Panc1 (cell line): ENCODE results near the gene ACTR6. TPM values are rescaled to one million over a fixed set of nuclear protein-coding genes. Genes with fewer than 3 reads are reported as not detected.

Experiments
- ATAC-seq: fragments of 200-7000 bp; cut with Tn5 transposase; 2 replicates; pipeline ENCODE4 v1.9.1; 2020; ENCODE audit warnings: mild to moderate bottlenecking, moderate library complexity
- BruUV-seq: library from RNA; stranded (reverse); fragments of 400-500 nt; replicated peaks from 2 replicates; lab custom pipeline; 2021; lab: Mats Ljungman, UMichigan
- CTCF ChIA-PET: fragments of 300-600 bp; sonication (Branson Sonifier 250); formaldehyde crosslinking; loops from one replicate; lab custom pipeline; 2022; ENCODE audit warnings: antibody characterized with exemption; lab: Charles Lee
- POLR2A ChIA-PET: fragments of 300-600 bp; sonication (Branson Sonifier 250); formaldehyde crosslinking; loops from one replicate; lab custom pipeline; 2022; ENCODE audit warnings: antibody characterized with exemption; lab: Charles Lee
- DNase-seq: peaks from one replicate; pipeline ENCODE4 v3.0.0-alpha.2; 2010; ENCODE audit warnings: low read depth, low spot score
- H3K27ac ChIP-seq: 2 replicates; pipeline ENCODE4 v1.5.1; 2011; ENCODE audit warnings: mild to moderate bottlenecking, low read length, inconsistent platforms
- H3K27me3 ChIP-seq: fragments of 200-500 bp; sonication (Bioruptor generic); 2 replicates; pipeline ENCODE4 v1.6.0; 2014; ENCODE audit warnings: low read length, inconsistent platforms; ENCODE audit not compliant: control insufficient read depth, insufficient read depth
- H3K36me3 ChIP-seq: fragments of 200-500 bp; sonication (Bioruptor generic); 2 replicates; pipeline ENCODE4 v1.5.1; 2014; ENCODE audit warnings: inconsistent platforms, mild to moderate bottlenecking, low read length, moderate library complexity; ENCODE audit not compliant: control insufficient read depth, insufficient read depth
- H3K4me1 ChIP-seq: 2 replicates; pipeline ENCODE4 v1.5.1; 2011; ENCODE audit warnings: inconsistent platforms, mild to moderate bottlenecking, low read length, moderate library complexity; ENCODE audit not compliant: control insufficient read depth, insufficient read depth
- H3K4me3 ChIP-seq, 2 experiments: 2 replicates each; pipeline ENCODE4 v1.5.1; 2011 to 2012; ENCODE audit warnings: low read depth in 2 of 2, low read length in 2 of 2, mild to moderate bottlenecking in 2 of 2, inconsistent platforms in 1 of 2, moderate library complexity in 1 of 2
- H3K9me3 ChIP-seq: fragments of 200-500 bp; sonication (Bioruptor generic); 2 replicates; pipeline ENCODE4 v1.5.1; 2014; ENCODE audit warnings: low read depth, mild to moderate bottlenecking, inconsistent platforms, low read length, moderate library complexity; ENCODE audit not compliant: control insufficient read depth, insufficient read depth
- POLR2AphosphoS5 ChIP-seq: IDR thresholded peaks from 2 replicates; pipeline ENCODE4 v1.6.1; 2012; ENCODE audit warnings: mild to moderate bottlenecking, low read depth, low read length, moderate library complexity
- REST ChIP-seq, 2 experiments: IDR thresholded peaks; 2 replicates each; pipeline ENCODE4 v1.6.1; 2011 to 2012; ENCODE audit warnings: low read depth in 2 of 2, control low read depth in 1 of 2, low read length in 1 of 2, mild to moderate bottlenecking in 1 of 2, moderate library complexity in 1 of 2; ENCODE audit not compliant: insufficient read depth in 1 of 2
- SIN3A ChIP-seq: IDR thresholded peaks from 2 replicates; pipeline ENCODE4 v1.6.1; 2012; ENCODE audit warnings: low read depth, mild to moderate bottlenecking, low read length, moderate library complexity, borderline replicate concordance; ENCODE audit not compliant: insufficient read depth
- TCF7L2 ChIP-seq: IDR thresholded peaks from 2 replicates; pipeline ENCODE4 v1.6.1; 2011; ENCODE audit warnings: mild to moderate bottlenecking, low read depth, low read length, inconsistent platforms
- in situ Hi-C: cut with HindIII; loops from 2 replicates; pipeline ENCODE4 v1.10.0; 2016; ENCODE audit warnings: low sequenced_read_pairs, low pct_unique_long_range_greater_than_20kb
- intact Hi-C: fragments of 100-400 bp; cut with micrococcal nuclease; formaldehyde crosslinking; loops from one replicate; pipeline ENCODE4 v1.10.0; 2022; ENCODE audit not compliant: unreplicated experiment
- total RNA-seq: library from RNA; stranded (reverse); gene quantifications from one replicate; pipeline ENCODE4 v1.2.1, GENCODE V29; 2021; ENCODE audit not compliant: unreplicated experiment
- TF ChIP-seq, protein P1 (sequence below): fragments of 450-650 bp; IDR thresholded peaks from 2 replicates; pipeline ENCODE4 v1.5.1; 2017; ENCODE audit warnings: mild to moderate bottlenecking

ACTR6 gene
- total RNA-seq, 1 experiment from 2014 or later = 21.2 TPM

DNA sequence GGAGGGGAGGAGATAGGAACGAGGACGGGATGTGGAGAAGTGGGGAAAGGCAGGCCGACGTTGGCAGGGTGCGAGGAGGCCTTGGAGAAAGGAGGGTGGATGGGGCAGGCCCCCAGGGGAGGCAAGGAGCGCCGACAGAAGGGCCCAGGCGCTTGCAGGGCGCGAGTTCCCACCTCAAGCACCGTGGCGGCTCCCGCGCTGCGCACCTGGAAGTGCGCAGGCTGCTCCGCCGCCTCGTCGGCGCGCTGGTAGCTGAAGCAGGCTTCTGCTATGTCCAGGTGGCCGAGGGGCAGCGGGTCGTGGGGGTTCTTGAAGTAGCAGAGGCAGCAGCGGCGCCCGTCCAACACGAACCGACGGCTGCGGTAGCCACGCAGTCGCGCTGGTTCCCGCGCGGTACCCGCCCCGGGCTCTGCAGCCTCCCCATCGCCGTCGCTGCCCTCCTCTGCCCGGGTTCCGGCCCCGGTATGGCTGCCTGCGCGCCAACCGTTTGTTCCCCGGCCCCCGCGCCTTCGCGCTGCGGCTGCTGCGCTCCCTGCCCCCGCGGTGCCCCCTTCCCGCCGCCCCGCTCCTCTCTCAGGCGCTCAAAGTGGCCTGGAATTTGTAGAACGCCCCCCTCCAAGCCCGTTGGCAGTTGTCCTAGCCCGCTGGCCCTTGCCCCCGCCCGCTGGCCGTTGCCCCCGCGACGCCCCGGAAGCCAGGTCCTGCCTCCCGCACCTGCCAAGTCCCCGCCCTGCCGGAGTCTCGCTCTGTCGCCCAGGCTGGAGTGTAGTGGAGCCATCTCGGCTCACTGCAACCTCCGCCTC lies 1.1 kb upstream of the ACTR6 start:
- CTCF ChIA-PET = interaction anchor here (0.6 to 0.8 kb wide), 2 partner anchors 13 to 1250 kb away, joined by 3 to 6 read pairs; no protein-coding TSS in a partner anchor
- Histone ChIP-seq H3K27me3 (no peaks in the 10 kb centered on the region), H3K4me3 (peak overlapping the region; percentile 64 to 79), H3K9me3 (no peaks in the 10 kb centered on the region), H3K4me1 (peaks cover 8% of the 10 kb centered on the region; the same call in 1 of the 2 replicates), H3K36me3 (no peaks in the 10 kb centered on the region; the same call in 1 of the 2 replicates), H3K27ac (peak overlapping the region; percentile 83)
- no peak for DNase-seq
- BruUV-seq = no TSS peak
- TF ChIP-seq SIN3A = 0 out of 2 replicates have a peak, but pooled peaks have one; percentile 19
- peak; percentile 13; the same call in 1 of the 2 replicates for TF ChIP-seq POLR2AphosphoS5
- TF ChIP-seq REST (IDR thresholded peaks at IDR 0.05; ENCODE audit: insufficient read depth in 1 of 2, low read depth in 2 of 2, low read length in 1 of 2) = no peak
- no peak for TF ChIP-seq TCF7L2
- TF ChIP-seq, protein P1, sequence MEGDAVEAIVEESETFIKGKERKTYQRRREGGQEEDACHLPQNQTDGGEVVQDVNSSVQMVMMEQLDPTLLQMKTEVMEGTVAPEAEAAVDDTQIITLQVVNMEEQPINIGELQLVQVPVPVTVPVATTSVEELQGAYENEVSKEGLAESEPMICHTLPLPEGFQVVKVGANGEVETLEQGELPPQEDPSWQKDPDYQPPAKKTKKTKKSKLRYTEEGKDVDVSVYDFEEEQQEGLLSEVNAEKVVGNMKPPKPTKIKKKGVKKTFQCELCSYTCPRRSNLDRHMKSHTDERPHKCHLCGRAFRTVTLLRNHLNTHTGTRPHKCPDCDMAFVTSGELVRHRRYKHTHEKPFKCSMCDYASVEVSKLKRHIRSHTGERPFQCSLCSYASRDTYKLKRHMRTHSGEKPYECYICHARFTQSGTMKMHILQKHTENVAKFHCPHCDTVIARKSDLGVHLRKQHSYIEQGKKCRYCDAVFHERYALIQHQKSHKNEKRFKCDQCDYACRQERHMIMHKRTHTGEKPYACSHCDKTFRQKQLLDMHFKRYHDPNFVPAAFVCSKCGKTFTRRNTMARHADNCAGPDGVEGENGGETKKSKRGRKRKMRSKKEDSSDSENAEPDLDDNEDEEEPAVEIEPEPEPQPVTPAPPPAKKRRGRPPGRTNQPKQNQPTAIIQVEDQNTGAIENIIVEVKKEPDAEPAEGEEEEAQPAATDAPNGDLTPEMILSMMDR = no peak
- in situ Hi-C loops (no loop called here), intact Hi-C loops (loop anchor here (5.0 kb wide), 1 partner anchor 57 kb away; the partner anchor contains the start of gene BLTP3B)
- POLR2A ChIA-PET = no interaction called here
- ATAC-seq = peak; percentile 89

GRCh38 chr12:100201604-100202423 lies 1.2 kb downstream of the ACTR6 start:
- H3K27ac ChIP-seq = peak overlapping the region; percentile 79
- CTCF ChIA-PET = no interaction called here

More at GRCh38 chr12:100201604-100202423, 1.2 kb downstream of the ACTR6 start:
- no peak for TF ChIP-seq POLR2AphosphoS5
- no peak for TF ChIP-seq TCF7L2
- no peak for TF ChIP-seq SIN3A
- TF ChIP-seq, protein P1 = no peak
- TF ChIP-seq REST (IDR thresholded peaks at IDR 0.05; ENCODE audit: insufficient read depth in 1 of 2, low read depth in 2 of 2, low read length in 1 of 2) = no peak
- Histone ChIP-seq H3K36me3 (no peaks in the 10 kb centered on the region; the same call in none of the 2 replicates), H3K9me3 (no peaks in the 10 kb centered on the region), H3K4me3 (peak overlapping the region; percentile 64 to 79), H3K4me1 (peaks cover 8% of the 10 kb centered on the region; the same call in 1 of the 2 replicates), H3K27me3 (no peaks in the 10 kb centered on the region)
- no TSS peak for BruUV-seq
- in situ Hi-C loops = no loop called here
- ATAC-seq (no peak), DNase-seq (no peak)
- intact Hi-C loops = no loop called here
- POLR2A ChIA-PET = interaction anchor here (0.6 to 0.7 kb wide), 2 partner anchors 64 to 90 kb away, joined by 3 to 9 read pairs; no protein-coding TSS in a partner anchor
